GM13977 (cell line): ENCODE results near the gene VWA3A.

ENCODE experiments used
- DNase-seq: peaks from one replicate; pipeline ENCODE4 v3.0.0; 2012; ENCODE audit warnings: low spot score
- in situ Hi-C: fragments of 300-500 bp; cut with MboI; formaldehyde crosslinking; loops from one replicate; pipeline ENCODE4 v1.12.0; 2022; ENCODE audit warnings: low sequenced_read_pairs, low pct_unique_long_range_greater_than_20kb, mixed read lengths, inconsistent platforms; ENCODE audit not compliant: unreplicated experiment
- TF ChIP-seq, protein P1 (sequence below): IDR thresholded peaks from 2 replicates; pipeline ENCODE4 v1.5.1; 2012; ENCODE audit warnings: mild to moderate bottlenecking, control low read depth; ENCODE audit not compliant: insufficient read depth; ENCODE audit errors: extremely low read depth, missing control alignments

Gene VWA3A

DNA sequence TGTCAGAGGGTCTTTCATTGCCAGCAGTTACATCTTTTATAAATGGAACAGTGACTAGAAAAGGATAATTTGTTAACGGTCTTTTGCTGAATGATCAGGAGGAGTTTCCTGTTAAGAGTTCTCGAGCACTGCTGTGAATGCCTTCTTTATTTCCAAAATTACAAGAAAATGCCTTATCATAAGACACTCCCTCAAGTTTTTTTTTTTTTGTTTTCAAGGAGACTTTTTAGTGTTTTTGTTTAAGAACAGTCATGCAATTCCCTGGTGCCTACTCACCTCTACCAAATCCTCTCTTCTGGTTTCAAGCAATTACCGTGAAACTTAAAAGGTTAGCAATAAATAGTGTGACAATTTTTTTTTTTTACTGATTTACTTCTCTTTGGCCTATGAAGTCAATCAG, 19.0 kb upstream of the VWA3A start:
- TF ChIP-seq, protein P1, sequence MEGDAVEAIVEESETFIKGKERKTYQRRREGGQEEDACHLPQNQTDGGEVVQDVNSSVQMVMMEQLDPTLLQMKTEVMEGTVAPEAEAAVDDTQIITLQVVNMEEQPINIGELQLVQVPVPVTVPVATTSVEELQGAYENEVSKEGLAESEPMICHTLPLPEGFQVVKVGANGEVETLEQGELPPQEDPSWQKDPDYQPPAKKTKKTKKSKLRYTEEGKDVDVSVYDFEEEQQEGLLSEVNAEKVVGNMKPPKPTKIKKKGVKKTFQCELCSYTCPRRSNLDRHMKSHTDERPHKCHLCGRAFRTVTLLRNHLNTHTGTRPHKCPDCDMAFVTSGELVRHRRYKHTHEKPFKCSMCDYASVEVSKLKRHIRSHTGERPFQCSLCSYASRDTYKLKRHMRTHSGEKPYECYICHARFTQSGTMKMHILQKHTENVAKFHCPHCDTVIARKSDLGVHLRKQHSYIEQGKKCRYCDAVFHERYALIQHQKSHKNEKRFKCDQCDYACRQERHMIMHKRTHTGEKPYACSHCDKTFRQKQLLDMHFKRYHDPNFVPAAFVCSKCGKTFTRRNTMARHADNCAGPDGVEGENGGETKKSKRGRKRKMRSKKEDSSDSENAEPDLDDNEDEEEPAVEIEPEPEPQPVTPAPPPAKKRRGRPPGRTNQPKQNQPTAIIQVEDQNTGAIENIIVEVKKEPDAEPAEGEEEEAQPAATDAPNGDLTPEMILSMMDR = no peak
- no peak for DNase-seq
- in situ Hi-C loops = no loop called here

DNA sequence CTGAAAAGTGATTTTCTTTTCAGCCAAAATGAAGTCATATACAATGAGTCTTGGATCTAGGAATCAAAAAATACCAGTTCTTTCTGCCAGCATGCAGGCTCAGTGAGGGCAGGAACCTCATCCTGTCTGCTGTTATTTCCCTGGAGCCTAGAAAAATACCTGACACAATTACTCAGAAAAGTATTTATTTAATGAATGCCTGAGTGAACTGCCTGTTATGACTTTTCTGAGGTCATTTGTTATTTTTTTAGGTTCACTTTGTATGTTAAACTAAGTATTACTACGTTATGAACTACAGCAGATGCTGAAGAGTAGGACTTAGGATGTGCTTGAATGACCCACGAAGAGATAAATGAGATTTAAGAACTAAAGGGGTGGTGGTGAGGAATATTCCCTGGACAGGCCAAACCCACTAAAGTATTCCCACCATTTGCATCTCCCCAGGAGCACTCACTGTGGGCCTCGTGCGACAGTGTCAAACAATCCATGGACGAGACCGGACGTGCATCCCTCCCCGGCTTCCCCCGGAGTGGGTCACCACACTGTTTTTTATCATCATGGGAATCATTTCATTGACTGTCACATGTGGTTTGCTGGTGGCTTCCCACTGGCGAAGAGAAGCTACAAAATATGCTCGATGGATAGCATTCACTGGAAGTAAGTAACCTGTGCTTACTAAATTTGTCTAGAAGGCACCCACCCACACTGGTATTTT, 17.1 kb upstream of the VWA3A start:
- no peak for DNase-seq
- in situ Hi-C loops = no loop called here

DNA sequence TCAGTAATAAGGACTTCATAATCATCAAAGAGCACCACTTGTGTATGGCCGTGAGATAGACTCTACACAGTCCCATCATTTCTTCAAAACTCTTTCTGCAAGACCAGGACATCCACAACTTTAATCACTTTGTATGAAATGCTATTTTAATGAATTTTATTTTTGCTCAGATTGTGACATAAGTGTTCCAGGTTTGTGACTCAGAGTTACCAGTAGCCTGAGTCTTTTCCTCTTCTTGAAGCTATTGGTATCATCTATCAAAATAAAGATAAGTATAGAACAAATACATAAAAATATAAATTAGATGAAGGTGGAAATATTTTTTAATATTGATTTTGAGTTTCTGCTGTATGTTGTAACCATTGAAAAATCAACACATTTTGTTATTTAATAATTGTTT, 16.6 kb upstream of the VWA3A start:
- TF ChIP-seq, protein P1 = no peak
- in situ Hi-C loops = no loop called here
- no peak for DNase-seq

More for the DNA sequence above, 17.1 kb upstream of the VWA3A start:
- TF ChIP-seq, protein P1 = no peak

DNA sequence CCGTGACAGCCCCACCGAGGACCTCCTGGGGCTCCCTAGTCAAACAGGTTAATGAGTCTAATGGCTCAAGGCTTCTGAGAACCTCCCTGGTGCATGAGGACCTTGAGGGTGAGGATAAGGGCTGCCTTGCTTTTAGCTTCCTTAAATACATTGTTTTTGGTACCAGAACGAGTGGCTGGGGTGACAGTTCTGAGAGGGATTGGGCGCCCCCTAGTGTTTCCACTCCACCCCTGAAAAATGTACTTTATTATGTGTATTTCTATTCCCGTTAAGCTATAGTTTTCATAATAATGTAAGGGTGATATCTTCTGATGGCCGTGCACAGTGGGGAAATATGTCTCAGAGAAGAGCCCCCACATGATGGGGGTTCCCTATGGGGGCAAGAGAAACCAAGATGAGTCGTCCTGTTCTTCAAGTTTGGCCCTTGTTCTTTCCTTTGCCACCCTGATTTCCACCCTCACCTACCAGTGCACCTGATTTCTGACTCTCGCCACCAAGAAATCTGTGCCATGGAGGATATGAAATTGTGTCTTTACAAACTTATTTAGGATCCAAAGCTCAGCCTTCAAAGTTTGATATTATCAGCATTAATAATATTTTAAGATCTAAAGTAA, 14.5 kb upstream of the VWA3A start:
- TF ChIP-seq, protein P1 = peak; percentile 77
- peak; percentile 66 for DNase-seq
- in situ Hi-C loops = no loop called here

DNA sequence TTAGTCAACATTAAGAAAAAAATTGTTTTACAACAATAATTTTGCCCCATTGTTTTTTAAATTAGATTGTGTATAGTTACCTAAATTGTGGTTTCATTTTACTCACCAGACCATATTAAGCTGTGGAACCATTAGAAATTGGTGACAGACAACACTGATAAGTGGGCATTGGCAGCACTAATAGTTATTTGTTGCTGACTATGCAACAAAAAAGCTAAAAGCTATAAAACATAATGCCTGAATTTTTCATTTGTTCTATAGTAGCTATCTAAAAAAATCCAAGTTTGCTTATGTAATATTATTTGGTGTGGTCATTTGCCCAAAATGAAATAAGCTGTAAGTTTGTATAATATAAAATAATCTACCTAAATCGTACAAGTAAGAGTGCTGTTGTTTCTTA, 13.7 kb upstream of the VWA3A start:
- TF ChIP-seq, protein P1 = no peak
- DNase-seq = no peak
- in situ Hi-C loops = no loop called here

DNA sequence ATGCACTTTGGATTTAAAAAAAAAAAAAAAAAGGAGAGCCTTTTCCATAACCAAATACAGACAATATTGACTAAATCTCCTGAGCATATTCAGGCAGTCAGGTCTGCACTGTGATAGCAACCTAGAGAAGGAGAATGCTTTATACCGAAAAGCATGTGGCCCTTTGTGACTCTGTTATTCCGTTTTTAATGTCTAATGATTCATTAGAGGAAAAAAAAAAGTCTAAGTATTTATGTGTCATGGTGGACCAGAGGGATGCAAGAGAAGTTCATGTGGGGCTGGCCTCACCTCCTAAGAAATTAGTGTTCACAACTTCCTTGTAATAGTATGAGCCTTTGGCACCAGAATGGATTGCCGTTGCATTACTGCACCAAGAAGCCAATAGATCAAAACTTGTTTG, 11.3 kb upstream of the VWA3A start:
- in situ Hi-C loops = loop anchor here (5.0 kb wide), 1 partner anchor 79 kb away; the partner anchor contains the start of gene PDZD9

More for the DNA sequence above, 11.3 kb upstream of the VWA3A start:
- no peak for DNase-seq
- TF ChIP-seq, protein P1 = no peak
